Adrenal gland (tissue), 12 donors: ENCODE measurements around the gene SH2D6. TPM values are rescaled to one million over a fixed set of nuclear protein-coding genes. Genes with fewer than 3 reads are reported as not detected.

Experiments
- DNase-seq, 7 donors: peaks; one replicate each; pipeline ENCODE4 v3.0.0-alpha.2; 2019 to 2020
- H3K27ac ChIP-seq, 5 donors: fragments of 200-600 bp; sonication (generic) in 4 of 5; 1 replicate in 3 of 5; 2 replicates in 2 of 5; pipeline versions ENCODE4 v1.5.1 to v1.8.0; 2016 to 2020; ENCODE audit warnings: mild to moderate bottlenecking in 1 of 5
- H3K27me3 ChIP-seq: fragments of 200-600 bp; 2 replicates; pipeline ENCODE4 v1.8.0; 2021
- H3K36me3 ChIP-seq, 2 donors: fragments of 200-600 bp; replicated peaks in 1 of 2; 1 replicate in 1 of 2; 2 replicates in 1 of 2; pipeline versions ENCODE4 v1.5.1 to v1.8.0; 2018 to 2022
- H3K4me1 ChIP-seq, 2 donors: fragments of 200-600 bp; replicated peaks in 1 of 2; 1 replicate in 1 of 2; 2 replicates in 1 of 2; pipeline versions ENCODE4 v1.5.1 to v1.8.0; 2018 to 2021
- H3K4me3 ChIP-seq, 4 donors: fragments of 200-600 bp; sonication (generic) in 3 of 4; one replicate each; pipeline ENCODE4 v1.5.1; 2016 to 2018
- H3K9me3 ChIP-seq, 3 donors: fragments of 200-600 bp; sonication (generic) in 1 of 3; replicated peaks in 1 of 3; 1 replicate in 2 of 3; 2 replicates in 1 of 3; pipeline versions ENCODE4 v1.5.1 to v1.8.0; 2016 to 2021
- CTCF ChIP-seq, 6 experiments: fragments of 450-650 bp in 4 of 6; fragments of 200-600 bp in 2 of 6; sonication (generic) in 1 of 6; IDR thresholded peaks; 1 replicate in 5 of 6; 2 replicates in 1 of 6; pipeline versions ENCODE4 v1.5.1 to v1.8.0; 2016 to 2021; ENCODE audit warnings: antibody characterized with exemption in 6 of 6, mild to moderate bottlenecking in 2 of 6, moderate library complexity in 1 of 6
- POLR2A ChIP-seq, 2 donors: fragments of 450-650 bp; IDR thresholded peaks; one replicate each; pipeline ENCODE4 v1.6.1; 2017; ENCODE audit warnings: antibody characterized with exemption in 2 of 2, mild to moderate bottlenecking in 2 of 2, moderate library complexity in 1 of 2
- WGBS, 4 donors: extraction: QIAGEN DNeasy Blood & Tissue Kit in 2 of 4; methylation state at CpG; one replicate each; pipeline versions ENCODE4 v1.1.5 to v1.1.7; 2013 to 2017; 5-methylcytosine and 5-hydroxymethylcytosine counted together
- intact Hi-C, 2 donors: fragments of 100-400 bp; cut with DNase I; formaldehyde crosslinking; loops; one replicate each; pipeline versions ENCODE4 v1.14.1 to v1.15.0; 2022 to 2023
- polyA plus RNA-seq, 3 donors: library from polyadenylated mRNA; stranded (reverse); fragments of 200-250 nt in 2 of 3; fragments of 350-450 nt in 1 of 3; fragmentation: Illumina TruSeq in 1 of 3; extraction: RNeasy Lipid Tissue Mini Kit (QIAGEN cat#74804) in 1 of 3; gene quantifications; one replicate each; pipeline ENCODE4 v1.2.3, GENCODE V29; 2013 to 2014
- total RNA-seq, 9 donors: library from RNA; depleted of rRNA in 4 of 9; stranded (reverse); fragments of >200 nt in 4 of 9; fragments of 120-200 nt in 1 of 9; fragmentation: NEBNext Ultra II Directional in 1 of 9; extraction: Animal tissue kit (Norgen Biotek cat#: 25700) in 1 of 9; gene quantifications; one replicate each; pipeline versions ENCODE4 v1.1.0 to v1.2.4, GENCODE V29; 2013 to 2023
- donor health status: healthy with polysubstance abuse.
- donor health status: Bipolar disorder and iron deficiency.
- donor health status: DM: yes; HTN: yes; CAD: no.
- donor health status: DM: no; HTN: no; CAD: no.
- donor health status: DM: no; HTN: no; CAD: no.
- donor health status: DM: yes; HTN: yes; CAD: no.

The SH2D6 gene
- total and polyA plus RNA-seq, 12 donors, result 0.53 to 4.2 (median 0.74) TPM; not detected in 5

- H3K27me3 ChIP-seq, result no peaks in the 10 kb centered on the region
- H3K4me1 ChIP-seq, result peaks cover 5 to 14% of the 10 kb centered on the region in 2 donors
- peak overlapping the region in 1 of 5 donors; percentile 62 for H3K27ac ChIP-seq
- no peaks in the 10 kb centered on the region for H3K9me3 ChIP-seq
- TF ChIP-seq CTCF (IDR thresholded peaks at IDR 0.05), result no peak
- H3K4me3 ChIP-seq, result no peak overlapping the region
- intact Hi-C loops, result no loop called here
- no peaks in the 10 kb centered on the region for H3K36me3 ChIP-seq
- 84 to 89% (median 85%) methylated on average over 11 to 12 of the region's 12 CpGs for WGBS, 4 donors
- no peak for DNase-seq
These were observed 40.4 kb downstream of the SH2D6 start for GRCh38 chr2:85458601-85459563.

- Histone ChIP-seq H3K27me3 (no peaks in the 10 kb centered on the region), H3K4me3 (no peak overlapping the region), H3K9me3 (no peaks in the 10 kb centered on the region), H3K4me1 (peaks cover 5 to 14% of the 10 kb centered on the region in 2 donors), H3K27ac (no peak overlapping the region), H3K36me3 (no peaks in the 10 kb centered on the region)
- no peak for TF ChIP-seq CTCF (IDR thresholded peaks at IDR 0.05)
- no peak for TF ChIP-seq POLR2A (IDR thresholded peaks at IDR 0.05)
- 69 to 100% (median 93%) methylated on average over 1 of the region's 1 CpG for WGBS, 4 donors
- intact Hi-C loops, result no loop called here
- DNase-seq, result no peak
These were observed 41.3 kb downstream of the SH2D6 start for GRCh38 chr2:85459771-85460170.

- WGBS, 4 donors, result 95 to 100% (median 98%) methylated on average over 1 to 2 of the region's 2 CpGs
- TF ChIP-seq POLR2A (IDR thresholded peaks at IDR 0.05) (no peak), CTCF (IDR thresholded peaks at IDR 0.05) (no peak)
- no peak for DNase-seq
- Histone ChIP-seq H3K27me3 (no peaks in the 10 kb centered on the region), H3K9me3 (no peaks in the 10 kb centered on the region), H3K27ac (no peak overlapping the region), H3K36me3 (no peaks in the 10 kb centered on the region), H3K4me1 (peaks cover 0 to 6% of the 10 kb centered on the region in 2 donors), H3K4me3 (no peak overlapping the region)
- intact Hi-C loops, result no loop called here
These were observed 43.8 kb downstream of the SH2D6 start for GRCh38 chr2:85462322-85462721.

- Histone ChIP-seq H3K27ac (no peak overlapping the region), H3K4me3 (no peak overlapping the region), H3K36me3 (no peaks in the 10 kb centered on the region), H3K9me3 (no peaks in the 10 kb centered on the region), H3K4me1 (peaks cover 4 to 11% of the 10 kb centered on the region in 2 donors), H3K27me3 (no peaks in the 10 kb centered on the region)
- 75 to 92% (median 83%) methylated on average over 8 of the region's 8 CpGs for WGBS, 4 donors
- no peak for TF ChIP-seq CTCF (IDR thresholded peaks at IDR 0.05)
- TF ChIP-seq POLR2A (IDR thresholded peaks at IDR 0.05), result no peak
- DNase-seq, result no peak
- intact Hi-C loops, result no loop called here
These were observed 49.7 kb downstream of the SH2D6 start for GRCh38 chr2:85468096-85468703.
